ENCODE measurements around the gene CHRM2. TPM values are rescaled to one million over a fixed set of nuclear protein-coding genes. Genes with fewer than 3 reads are reported as not detected.

The CHRM2 gene
- total RNA-seq, 1 experiment from 2014 or later = not detected

GRCh38 chr7:136957391-136957790 is 88.9 kb downstream of the CHRM2 start:
- Histone ChIP-seq H2BK120ac (ENCODE audit: low read depth, low read length, poor library complexity, severe bottlenecking) (no peak overlapping the region), H4K91ac (ENCODE audit: insufficient read length, low read depth, low read length) (no peak overlapping the region), H4K5ac (ENCODE audit: insufficient read length, low read depth, low read length) (no peak overlapping the region), H3K18ac (ENCODE audit: insufficient read length, low read depth, low read length) (no peak overlapping the region), H2BK20ac (ENCODE audit: low read depth, low read length, poor library complexity, severe bottlenecking) (no peak overlapping the region), H3K79me1 (ENCODE audit: insufficient read depth, low read depth, low read length, poor library complexity, severe bottlenecking) (no peaks in the 10 kb centered on the region), H3K9ac (ENCODE audit: extremely low read depth, insufficient read length, low read length) (no peak overlapping the region), H3K56ac (ENCODE audit: insufficient read length, low read depth, low read length) (no peak overlapping the region), H3K27me3 (ENCODE audit: insufficient read depth, low read length) (no peaks in the 10 kb centered on the region), H3K4ac (ENCODE audit: low read depth, low read length) (no peak overlapping the region), H2BK12ac (ENCODE audit: insufficient read length, low read depth, low read length) (no peak overlapping the region), H2BK5ac (ENCODE audit: insufficient read length, low read length) (no peak overlapping the region), H3K23me2 (ENCODE audit: insufficient read length, low read depth, low read length, poor library complexity, severe bottlenecking) (no peaks in the 10 kb centered on the region), H3K27ac (ENCODE audit: insufficient read length, low read depth, low read length) (no peak overlapping the region), H2AFZ (ENCODE audit: low read length) (no peak overlapping the region), H3K9me3 (ENCODE audit: control insufficient read depth, low read depth, low read length) (no peaks in the 10 kb centered on the region), H3K14ac (ENCODE audit: insufficient read depth, low read length) (no peak overlapping the region), H4K8ac (replicated peaks; ENCODE audit: insufficient read length, low read depth, low read length) (no peak overlapping the region), H3K4me1 (ENCODE audit: insufficient read depth, low read length) (no peaks in the 10 kb centered on the region; the same call in 1 of the 2 replicates), H2AK5ac (ENCODE audit: insufficient read length, low read length) (no peak overlapping the region), H3K4me2 (ENCODE audit: insufficient read depth, insufficient read length, low read length) (no peak overlapping the region), H3T11ph (ENCODE audit: low read length) (no peak overlapping the region), H3K23ac (ENCODE audit: insufficient read length, low read depth, low read length) (no peak overlapping the region), H3K79me2 (ENCODE audit: insufficient read depth, low read length) (no peaks in the 10 kb centered on the region), H2BK15ac (ENCODE audit: low read depth, low read length) (no peak overlapping the region), H4K20me1 (ENCODE audit: control insufficient read depth, insufficient read depth, insufficient read length) (no peaks in the 10 kb centered on the region)
- no peak for TF ChIP-seq CTCF (conservative IDR thresholded peaks at IDR 0.05)
- Mint-ChIP-seq H3K27ac (no peak overlapping the region), H3K4me3 (no peak overlapping the region), H3K9me3 (0 out of 5 replicates have a peak, but pooled peaks cover 0 to 2% of the 10 kb centered on the region in 2 experiments), H3K27me3 (ENCODE audit: low read depth) (no peaks in the 10 kb centered on the region), H3K4me1 (no peaks in the 10 kb centered on the region), H3K36me3 (ENCODE audit: insufficient read depth in 1 of 3, low read depth in 3 of 3) (no peaks in the 10 kb centered on the region)
- no CpG with 5 or more reads among the region's 2 CpGs for WGBS (ENCODE audit: extremely low coverage, insufficient read length, low lambda C conversion rate)
- DNase-seq = no peak
